IMR-90 (cell line): ENCODE data around the gene SDHAF3. TPM values are rescaled to one million over a fixed set of nuclear protein-coding genes. Genes with fewer than 3 reads are reported as not detected.
"Not testable (repeated sequence)": the region's sequence is repeated elsewhere in the genome, so short reads cannot be mapped to it uniquely, and the experiment has no call there.

ENCODE experiments used
- ATAC-seq: fragments of 200-7000 bp; cut with Tn5 transposase; 2 replicates; pipeline ENCODE4 v1.9.1; 2020; ENCODE audit warnings: low read depth, mild to moderate bottlenecking, moderate library complexity
- BruUV-seq: library from RNA; stranded (reverse); fragments of 400-500 nt; replicated peaks from 2 replicates; lab custom pipeline; 2021; lab: Mats Ljungman, UMichigan
- CTCF ChIA-PET: fragments of 300-600 bp; formaldehyde crosslinking; extraction: SDS; loops from one replicate; lab custom pipeline; 2021; ENCODE audit warnings: antibody characterized with exemption; lab: Yijun Ruan, JAX
- POLR2A ChIA-PET: fragments of 300-600 bp; sonication (Branson Sonifier 250); formaldehyde crosslinking; loops from one replicate; lab custom pipeline; 2022; ENCODE audit warnings: antibody characterized with exemption; ENCODE audit not compliant: unreplicated experiment; lab: Charles Lee
- DNase-seq: peaks from one replicate; pipeline ENCODE4 v3.0.0; 2013
- H2AFZ ChIP-seq: replicated peaks from 2 replicates; pipeline ENCODE3; 2013; ENCODE audit warnings: low read length, mild to moderate bottlenecking; ENCODE audit not compliant: poor library complexity
- H2AK5ac ChIP-seq: 2 replicates; pipeline ENCODE4 v1.6.1; 2013; ENCODE audit warnings: low read depth, low read length, inconsistent platforms
- H2AK9ac ChIP-seq: replicated peaks from 2 replicates; pipeline ENCODE3; 2013; ENCODE audit warnings: mild to moderate bottlenecking, low read depth, low read length, moderate library complexity; ENCODE audit not compliant: poor library complexity
- H2BK120ac ChIP-seq: 2 replicates; pipeline ENCODE4 v1.6.1; 2013; ENCODE audit warnings: low read depth, low read length, inconsistent platforms
- H2BK15ac ChIP-seq: 3 replicates; pipeline ENCODE4 v1.6.1; 2013; ENCODE audit warnings: low read depth, low read length, inconsistent platforms
- H2BK20ac ChIP-seq: 2 replicates; pipeline ENCODE4 v1.6.1; 2013; ENCODE audit warnings: low read depth, mild to moderate bottlenecking, inconsistent platforms, low read length, moderate library complexity
- H2BK5ac ChIP-seq: 2 replicates; pipeline ENCODE4 v1.6.1; 2013; ENCODE audit warnings: mild to moderate bottlenecking, low read depth, low read length, inconsistent platforms; ENCODE audit not compliant: poor library complexity, severe bottlenecking
- H3K14ac ChIP-seq: replicated peaks from 2 replicates; pipeline ENCODE4 v1.6.1; 2013; ENCODE audit warnings: low read depth, low read length, inconsistent platforms
- H3K18ac ChIP-seq: 2 replicates; pipeline ENCODE4 v1.6.1; 2013; ENCODE audit warnings: low read depth, low read length, control low read depth
- H3K23ac ChIP-seq: 2 replicates; pipeline ENCODE4 v1.6.1; 2013; ENCODE audit warnings: low read depth, low read length, inconsistent platforms
- H3K27ac ChIP-seq: 2 replicates; pipeline ENCODE4 v1.5.1; 2013; ENCODE audit warnings: mild to moderate bottlenecking, control low read depth, low read length; ENCODE audit not compliant: insufficient read depth
- H3K27me3 ChIP-seq: 2 replicates; pipeline ENCODE4 v1.6.1; 2013; ENCODE audit warnings: low read length; ENCODE audit not compliant: control insufficient read depth, insufficient read depth
- H3K36me3 ChIP-seq: 2 replicates; pipeline ENCODE4 v1.6.1; 2013; ENCODE audit warnings: low read length, mixed read lengths; ENCODE audit not compliant: control insufficient read depth, insufficient read depth
- H3K4ac ChIP-seq: 2 replicates; pipeline ENCODE4 v1.6.1; 2013; ENCODE audit warnings: low read depth, low read length, inconsistent platforms
- H3K4me1 ChIP-seq: 2 replicates; pipeline ENCODE4 v1.6.1; 2013; ENCODE audit warnings: low read length, mixed read lengths; ENCODE audit not compliant: control insufficient read depth, insufficient read depth
- H3K4me2 ChIP-seq: 2 replicates; pipeline ENCODE4 v1.6.1; 2013; ENCODE audit warnings: low read depth, mild to moderate bottlenecking, control low read depth, low read length, moderate library complexity
- H3K4me3 ChIP-seq: 2 replicates; pipeline ENCODE4 v1.5.1; 2013; ENCODE audit warnings: low read depth, mild to moderate bottlenecking, control low read depth, low read length, moderate library complexity; ENCODE audit not compliant: insufficient read depth
- H3K56ac ChIP-seq: 2 replicates; pipeline ENCODE4 v1.6.1; 2013; ENCODE audit warnings: low read length, inconsistent platforms; ENCODE audit not compliant: insufficient read depth; ENCODE audit errors: extremely low read depth
- H3K79me1 ChIP-seq, 2 experiments: 2 replicates each; pipeline ENCODE4 v1.6.1; 2013; ENCODE audit warnings: low read length in 2 of 2, inconsistent platforms in 1 of 2, low read depth in 1 of 2
- H3K9ac ChIP-seq: 2 replicates; pipeline ENCODE4 v1.6.1; 2013; ENCODE audit warnings: low read depth, low read length, control low read depth
- H3K9me1 ChIP-seq: 2 replicates; pipeline ENCODE4 v1.6.1; 2013; ENCODE audit warnings: low read length, inconsistent platforms; ENCODE audit not compliant: insufficient read depth
- H3K9me3 ChIP-seq: 2 replicates; pipeline ENCODE4 v1.6.1; 2013; ENCODE audit warnings: low read length; ENCODE audit not compliant: control insufficient read depth, insufficient read depth
- H4K20me1 ChIP-seq: 2 replicates; pipeline ENCODE4 v1.6.1; 2013; ENCODE audit warnings: low read length, inconsistent platforms; ENCODE audit not compliant: insufficient read depth
- H4K5ac ChIP-seq: 2 replicates; pipeline ENCODE4 v1.6.1; 2013; ENCODE audit warnings: mild to moderate bottlenecking, low read depth, low read length, control low read depth
- H4K8ac ChIP-seq, 2 experiments: 2 replicates each; pipeline ENCODE4 v1.6.1; 2013; ENCODE audit warnings: low read depth in 2 of 2, low read length in 2 of 2, control low read depth in 1 of 2, inconsistent platforms in 1 of 2
- H4K91ac ChIP-seq: 2 replicates; pipeline ENCODE4 v1.6.1; 2013; ENCODE audit warnings: low read depth, low read length, inconsistent platforms; ENCODE audit not compliant: insufficient read depth
- BHLHE40 ChIP-seq: fragments of 150-350 bp; IDR thresholded peaks from 2 replicates; pipeline ENCODE4 v1.6.1; 2016; ENCODE audit warnings: mild to moderate bottlenecking, low read depth, low read length
- CHD1 ChIP-seq: IDR thresholded peaks from 2 replicates; pipeline ENCODE4 v1.6.1; 2012; ENCODE audit warnings: low read depth, low read length, improper control_type of control experiment
- ELK1 ChIP-seq: fragments of 150-350 bp; IDR thresholded peaks from 2 replicates; pipeline ENCODE4 v1.6.1; 2016; ENCODE audit warnings: low read depth, mild to moderate bottlenecking, low read length, moderate library complexity, borderline replicate concordance
- POLR2A ChIP-seq: IDR thresholded peaks from 2 replicates; pipeline ENCODE4 v1.6.1; 2012; ENCODE audit warnings: mild to moderate bottlenecking, low read depth, low read length
- RFX5 ChIP-seq: IDR thresholded peaks from 2 replicates; pipeline ENCODE4 v1.8.0; 2012; ENCODE audit warnings: low read depth, mild to moderate bottlenecking, low read length, moderate library complexity
- SMC3 ChIP-seq: fragments of 150-350 bp; IDR thresholded peaks from 2 replicates; pipeline ENCODE4 v1.6.1; 2016; ENCODE audit warnings: low read depth, mild to moderate bottlenecking, antibody characterized with exemption, low read length, moderate library complexity
- WGBS, 2 experiments: methylation state at CpG; one replicate each; pipeline versions ENCODE4 v1.1.5 to v1.1.7; 2013; ENCODE audit warnings: missing lambda C conversion rate in 2 of 2; ENCODE audit not compliant: insufficient read length in 1 of 2; ENCODE audit errors: extremely low coverage in 2 of 2; 5-methylcytosine and 5-hydroxymethylcytosine counted together
- dilution Hi-C: fragments of 300-500 bp; cut with HindIII; formaldehyde crosslinking; loops from one replicate; pipeline ENCODE4 v1.14.3; 2018; ENCODE audit warnings: low sequenced_read_pairs; ENCODE audit not compliant: unreplicated experiment
- in situ Hi-C: fragments of 300-500 bp; cut with MboI; formaldehyde crosslinking; loops from 3 replicates; pipeline ENCODE4 v1.14.3; 2019; ENCODE audit warnings: low sequenced_read_pairs, inconsistent platforms, mixed read lengths
- intact Hi-C: fragments of 100-400 bp; cut with micrococcal nuclease; formaldehyde crosslinking; loops from 2 replicates; pipeline ENCODE4 v1.10.0; 2022
- polyA plus RNA-seq, 3 experiments: library from polyadenylated mRNA; depleted of rRNA; stranded (reverse); fragments of >200 nt; gene quantifications; 2 replicates each; pipeline ENCODE4 v1.2.3, GENCODE V29; 2012; ENCODE audit warnings: low replicate concordance in 1 of 3
- total RNA-seq: library from RNA; depleted of rRNA; stranded (reverse); fragments of >200 nt; gene quantifications from 2 replicates; pipeline ENCODE4 v1.2.3, GENCODE V29; 2012

Gene SDHAF3
- total and polyA plus RNA-seq, 2 of the 4 experiments (the other 2 are of a cell fraction), result 5.7 to 6.1 TPM

GRCh38 chr7:97117372-97118188, at the start of gene SDHAF3 (continued):
- TF ChIP-seq ELK1 (no peak), POLR2A (no peak; the same call in 1 of the 2 replicates), BHLHE40 (peak; percentile 93), SMC3 (no peak), CHD1 (no peak), RFX5 (no peak)

GRCh38 chr7:97072025-97072424, 45.5 kb upstream of the SDHAF3 start:
- H3K56ac ChIP-seq, H3K27ac ChIP-seq, H3K36me3 ChIP-seq, H3K4me1 ChIP-seq, H3K9me1 ChIP-seq, H3K4me3 ChIP-seq, in situ Hi-C loops, H4K91ac ChIP-seq, H3K14ac ChIP-seq, H4K8ac ChIP-seq, H3K18ac ChIP-seq, ATAC-seq, H2BK20ac ChIP-seq, intact Hi-C loops, H2AK5ac ChIP-seq, H2BK5ac ChIP-seq, H2BK15ac ChIP-seq, H3K4ac ChIP-seq, H4K5ac ChIP-seq, H3K4me2 ChIP-seq, BruUV-seq, H3K27me3 ChIP-seq, POLR2A ChIA-PET, H2BK120ac ChIP-seq, H3K79me1 ChIP-seq, H3K23ac ChIP-seq, CTCF ChIA-PET, H4K20me1 ChIP-seq, H2AK9ac ChIP-seq, H2AFZ ChIP-seq, H3K9ac ChIP-seq, H3K9me3 ChIP-seq, dilution Hi-C loops, DNase-seq: not testable (repeated sequence)
- no CpG with 5 or more reads among the region's 2 CpGs for WGBS, 2 experiments
